Mesothelial cell of epicardium (in vitro differentiated cells): ENCODE results near the gene KCNJ6. TPM values are rescaled to one million over a fixed set of nuclear protein-coding genes. Genes with fewer than 3 reads are reported as not detected.

Experiments used
- DNase-seq, 2 experiments: peaks; one replicate each; pipeline ENCODE4 v3.0.0; 2021; ENCODE audit warnings: low spot score in 2 of 2; ENCODE audit not compliant: unreplicated experiment in 2 of 2
- H3K27ac Mint-ChIP-seq: 2 replicates; pipeline ENCODE4 v1.8.0; 2021; ENCODE audit warnings: mixed read lengths
- H3K27me3 Mint-ChIP-seq: 2 replicates; pipeline ENCODE4 v1.8.0; 2021; ENCODE audit warnings: low read depth, mixed read lengths
- H3K36me3 Mint-ChIP-seq: 2 replicates; pipeline ENCODE4 v1.8.0; 2021; ENCODE audit warnings: mixed read lengths
- H3K4me1 Mint-ChIP-seq: 2 replicates; pipeline ENCODE4 v1.8.0; 2021; ENCODE audit warnings: mixed read lengths
- H3K4me3 Mint-ChIP-seq: 2 replicates; pipeline ENCODE4 v1.8.0; 2021; ENCODE audit warnings: mild to moderate bottlenecking, moderate library complexity, mixed read lengths
- H3K9me3 Mint-ChIP-seq: 2 replicates; pipeline ENCODE4 v1.8.0; 2021; ENCODE audit warnings: mixed read lengths
- CTCF ChIP-seq: fragments of 200-600 bp; sonication (generic); IDR thresholded peaks from one replicate; pipeline ENCODE4 v1.5.0; 2021; ENCODE audit warnings: antibody characterized with exemption; ENCODE audit not compliant: unreplicated experiment
- total RNA-seq: library from RNA; stranded (reverse); gene quantifications from 3 replicates; pipeline ENCODE4 v1.2.1, GENCODE V29; 2021

The KCNJ6 gene
- total RNA-seq, 1 donor from 2014 or later: 0.02 TPM

- peaks cover 8% of the 10 kb centered on the region for H3K27me3 Mint-ChIP-seq
- DNase-seq: no peak
- no peak overlapping the region for H3K4me3 Mint-ChIP-seq
- H3K9me3 Mint-ChIP-seq: no peaks in the 10 kb centered on the region
- H3K27ac Mint-ChIP-seq: no peak overlapping the region
- H3K4me1 Mint-ChIP-seq: peaks cover 11% of the 10 kb centered on the region
- TF ChIP-seq CTCF: no peak
- no peaks in the 10 kb centered on the region for H3K36me3 Mint-ChIP-seq
Observed at GRCh38 chr21:37842163-37842919, 73.9 kb downstream of the KCNJ6 start.

GRCh38 chr21:37837381-37837780, 78.9 kb downstream of the KCNJ6 start:
- no peak for DNase-seq
- H3K9me3 Mint-ChIP-seq: no peaks in the 10 kb centered on the region
- TF ChIP-seq CTCF: no peak
- H3K27me3 Mint-ChIP-seq: peaks cover 14% of the 10 kb centered on the region
- H3K36me3 Mint-ChIP-seq: no peaks in the 10 kb centered on the region
- H3K4me1 Mint-ChIP-seq: no peaks in the 10 kb centered on the region
- H3K4me3 Mint-ChIP-seq: no peak overlapping the region
- no peak overlapping the region for H3K27ac Mint-ChIP-seq

- H3K27me3 Mint-ChIP-seq: peaks cover 28% of the 10 kb centered on the region
- H3K36me3 Mint-ChIP-seq: no peaks in the 10 kb centered on the region
- H3K4me3 Mint-ChIP-seq: no peak overlapping the region
- no peaks in the 10 kb centered on the region for H3K4me1 Mint-ChIP-seq
- H3K9me3 Mint-ChIP-seq: no peaks in the 10 kb centered on the region
- TF ChIP-seq CTCF: no peak
- DNase-seq: no peak
- H3K27ac Mint-ChIP-seq: no peak overlapping the region
Observed at GRCh38 chr21:37835481-37835880, 80.8 kb downstream of the KCNJ6 start.

- Mint-ChIP-seq H3K9me3 (no peaks in the 10 kb centered on the region), H3K36me3 (no peaks in the 10 kb centered on the region), H3K27me3 (peaks cover 30% of the 10 kb centered on the region), H3K4me3 (no peak overlapping the region), H3K4me1 (no peaks in the 10 kb centered on the region), H3K27ac (no peak overlapping the region)
- no peak for TF ChIP-seq CTCF
- no peak for DNase-seq
Observed at GRCh38 chr21:37833301-37833700, 83.0 kb downstream of the KCNJ6 start.

- no peak for TF ChIP-seq CTCF
- no peaks in the 10 kb centered on the region for H3K9me3 Mint-ChIP-seq
- no peak overlapping the region for H3K27ac Mint-ChIP-seq
Observed at GRCh38 chr21:37829447-37829846, 86.8 kb downstream of the KCNJ6 start.

More at GRCh38 chr21:37829447-37829846, 86.8 kb downstream of the KCNJ6 start:
- DNase-seq: no peak
- Mint-ChIP-seq H3K27me3 (peaks cover 33% of the 10 kb centered on the region), H3K36me3 (no peaks in the 10 kb centered on the region), H3K4me1 (no peaks in the 10 kb centered on the region), H3K4me3 (no peak overlapping the region)
